ENCODE data around the gene PSME3IP1.

DNA sequence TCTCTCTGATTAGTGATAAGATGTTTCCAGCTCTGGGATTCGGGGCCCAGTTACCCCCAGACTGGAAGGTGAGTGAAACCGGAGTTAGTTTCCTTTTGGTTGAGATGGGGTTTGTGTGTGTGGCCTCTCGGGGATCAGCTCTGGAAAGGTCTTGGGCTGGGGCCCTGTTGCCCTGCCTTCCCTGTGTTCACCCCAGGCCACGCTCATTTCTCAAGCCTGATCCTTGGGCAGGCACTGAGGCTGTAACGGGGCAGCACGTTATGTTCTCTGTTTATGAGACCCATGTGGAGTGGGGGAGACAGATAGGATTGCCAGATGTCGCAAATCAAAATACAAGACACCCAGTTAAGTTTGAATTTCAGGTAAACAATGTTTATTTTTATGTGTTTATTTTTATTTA lies 58.0 kb downstream of the PSME3IP1 start:
- TF ChIP-seq, protein P1, sequence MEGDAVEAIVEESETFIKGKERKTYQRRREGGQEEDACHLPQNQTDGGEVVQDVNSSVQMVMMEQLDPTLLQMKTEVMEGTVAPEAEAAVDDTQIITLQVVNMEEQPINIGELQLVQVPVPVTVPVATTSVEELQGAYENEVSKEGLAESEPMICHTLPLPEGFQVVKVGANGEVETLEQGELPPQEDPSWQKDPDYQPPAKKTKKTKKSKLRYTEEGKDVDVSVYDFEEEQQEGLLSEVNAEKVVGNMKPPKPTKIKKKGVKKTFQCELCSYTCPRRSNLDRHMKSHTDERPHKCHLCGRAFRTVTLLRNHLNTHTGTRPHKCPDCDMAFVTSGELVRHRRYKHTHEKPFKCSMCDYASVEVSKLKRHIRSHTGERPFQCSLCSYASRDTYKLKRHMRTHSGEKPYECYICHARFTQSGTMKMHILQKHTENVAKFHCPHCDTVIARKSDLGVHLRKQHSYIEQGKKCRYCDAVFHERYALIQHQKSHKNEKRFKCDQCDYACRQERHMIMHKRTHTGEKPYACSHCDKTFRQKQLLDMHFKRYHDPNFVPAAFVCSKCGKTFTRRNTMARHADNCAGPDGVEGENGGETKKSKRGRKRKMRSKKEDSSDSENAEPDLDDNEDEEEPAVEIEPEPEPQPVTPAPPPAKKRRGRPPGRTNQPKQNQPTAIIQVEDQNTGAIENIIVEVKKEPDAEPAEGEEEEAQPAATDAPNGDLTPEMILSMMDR (IDR thresholded peaks at IDR 0.05) = no peak
- TF ChIP-seq POLR2A (IDR thresholded peaks at IDR 0.05) = no peak
